GM19452 (cell line): ENCODE data around the gene FRYL.

Source experiments
- ATAC-seq: cut with Tn5 transposase; IDR thresholded peaks from one replicate; pipeline ENCODE4 v1.9.1; 2021; ENCODE audit not compliant: unreplicated experiment

Gene FRYL

GRCh38 chr4:48493452-48494100, 286.5 kb downstream of the FRYL start:
- no peak for ATAC-seq

GRCh38 chr4:48491514-48492176, 288.4 kb downstream of the FRYL start:
- no peak for ATAC-seq

GRCh38 chr4:48490680-48491513, 289.2 kb downstream of the FRYL start:
- no peak for ATAC-seq

- no peak for ATAC-seq
These were observed 289.9 kb downstream of the FRYL start, which contains the start of gene ZAR1 for GRCh38 chr4:48490012-48490679. ZAR1 (plus strand) TSS chr4:48490252; CDS start chr4:48490292, 40 bp downstream.

- no peak for ATAC-seq
These were observed 290.4 kb downstream of the FRYL start for GRCh38 chr4:48489683-48490011.

GRCh38 chr4:48484494-48485168, 295.4 kb downstream of the FRYL start:
- no peak for ATAC-seq

GRCh38 chr4:48483777-48484493, 296.1 kb downstream of the FRYL start:
- ATAC-seq = no peak

- ATAC-seq = no peak
These were observed 296.9 kb downstream of the FRYL start, which contains the start of gene SLC10A4 for GRCh38 chr4:48483006-48483776. SLC10A4 (plus strand) TSS chr4:48483343; CDS start chr4:48483562, 219 bp downstream.

- no peak for ATAC-seq
These were observed 298.5 kb downstream of the FRYL start for GRCh38 chr4:48481581-48481980.

GRCh38 chr4:48478273-48478672, 301.8 kb downstream of the FRYL start:
- ATAC-seq = no peak

GRCh38 chr4:48475770-48476169, 304.3 kb downstream of the FRYL start:
- ATAC-seq = no peak

GRCh38 chr4:48472794-48473193, 307.3 kb downstream of the FRYL start:
- no peak for ATAC-seq

- ATAC-seq = no peak
These were observed 309.5 kb downstream of the FRYL start for GRCh38 chr4:48470570-48470969.

- no peak for ATAC-seq
These were observed 309.9 kb downstream of the FRYL start for GRCh38 chr4:48470137-48470536.

- ATAC-seq = no peak
These were observed 312.2 kb downstream of the FRYL start for GRCh38 chr4:48467891-48468290.

- ATAC-seq = no peak
These were observed 312.6 kb downstream of the FRYL start for GRCh38 chr4:48467442-48467841.

GRCh38 chr4:48462363-48462762, 317.7 kb downstream of the FRYL start:
- no peak for ATAC-seq

GRCh38 chr4:48461000-48461399, 319.1 kb downstream of the FRYL start:
- no peak for ATAC-seq

GRCh38 chr4:48454591-48454990, 325.5 kb downstream of the FRYL start:
- ATAC-seq = no peak
